HG03175 (cell line): Measurements from ENCODE around the gene DYNLL2.
"Not testable (repeated sequence)": the region's sequence is repeated elsewhere in the genome, so short reads cannot be mapped to it uniquely, and the experiment has no call there.

Source experiments
- ATAC-seq: cut with Tn5 transposase; IDR thresholded peaks from one replicate; pipeline ENCODE4 v1.9.1; 2021; ENCODE audit warnings: mild to moderate bottlenecking, moderate library complexity; ENCODE audit not compliant: unreplicated experiment

DYNLL2 gene

GRCh38 chr17:58097384-58098088, 14.3 kb downstream of the DYNLL2 start:
- no peak for ATAC-seq

- ATAC-seq, result no peak
Measured at GRCh38 chr17:58100506-58100905, 17.3 kb downstream of the DYNLL2 start.

DNA sequence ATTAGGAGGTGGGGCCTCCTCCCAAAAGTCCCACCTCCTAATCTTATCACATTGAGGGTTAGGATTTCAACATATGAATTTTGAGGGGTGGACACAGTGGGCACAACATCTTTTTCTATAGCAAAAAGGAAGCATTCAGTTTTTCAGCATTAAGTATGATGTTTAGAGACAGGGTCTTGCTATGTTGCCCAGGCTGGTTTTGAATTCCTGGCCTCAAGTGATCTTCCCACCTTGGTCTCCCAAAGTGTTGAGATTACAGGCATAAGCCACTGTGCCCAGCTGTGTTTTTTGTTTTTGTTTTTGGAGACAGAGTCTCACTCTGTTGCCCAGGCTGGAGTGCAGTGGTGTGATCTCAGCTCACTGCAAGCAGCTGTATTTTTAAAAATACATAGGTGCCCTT, 18.7 kb downstream of the DYNLL2 start:
- not testable (repeated sequence) for ATAC-seq

DNA sequence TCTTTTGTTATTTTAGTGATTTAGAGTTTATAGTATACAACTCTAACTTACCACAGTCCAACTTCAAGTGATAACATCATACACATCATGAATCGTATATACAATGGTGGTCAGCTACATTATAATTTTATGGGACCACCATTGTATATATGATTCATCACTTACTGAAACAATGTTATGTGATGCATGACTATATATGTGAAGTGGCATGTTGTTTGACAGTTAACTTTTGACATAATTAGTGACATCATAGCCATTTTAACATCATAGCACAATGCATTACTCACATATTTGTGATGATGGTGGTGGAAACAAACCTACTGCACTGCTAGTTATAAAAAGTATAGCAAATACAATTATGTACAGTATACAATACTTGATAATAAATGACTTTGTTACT, 21.9 kb downstream of the DYNLL2 start:
- ATAC-seq, result no peak

- ATAC-seq, result no peak
Measured at GRCh38 chr17:58107306-58107705, 24.1 kb downstream of the DYNLL2 start.

GRCh38 chr17:58109197-58109596, 26.0 kb downstream of the DYNLL2 start:
- no peak for ATAC-seq

DNA sequence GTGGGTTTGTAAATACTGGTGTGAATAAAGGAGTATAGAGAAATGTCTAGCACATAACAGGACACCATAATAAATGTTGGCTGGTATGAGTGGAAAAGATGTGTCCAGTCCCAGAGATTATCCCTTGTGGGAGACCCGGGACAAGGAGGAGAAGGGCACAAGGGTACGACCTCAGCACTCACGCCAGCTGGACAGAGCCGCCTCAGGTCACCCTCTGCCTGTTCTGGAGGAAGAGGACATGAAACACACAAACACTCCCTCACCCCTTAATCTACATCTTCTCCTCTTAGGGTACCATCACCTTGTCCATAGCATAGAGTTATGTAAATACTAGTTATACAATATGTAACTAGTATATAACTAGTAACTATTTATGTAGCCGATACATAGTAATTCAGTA, 26.8 kb downstream of the DYNLL2 start:
- ATAC-seq, result no peak

GRCh38 chr17:58111676-58112075, 28.5 kb downstream of the DYNLL2 start:
- no peak for ATAC-seq

DNA sequence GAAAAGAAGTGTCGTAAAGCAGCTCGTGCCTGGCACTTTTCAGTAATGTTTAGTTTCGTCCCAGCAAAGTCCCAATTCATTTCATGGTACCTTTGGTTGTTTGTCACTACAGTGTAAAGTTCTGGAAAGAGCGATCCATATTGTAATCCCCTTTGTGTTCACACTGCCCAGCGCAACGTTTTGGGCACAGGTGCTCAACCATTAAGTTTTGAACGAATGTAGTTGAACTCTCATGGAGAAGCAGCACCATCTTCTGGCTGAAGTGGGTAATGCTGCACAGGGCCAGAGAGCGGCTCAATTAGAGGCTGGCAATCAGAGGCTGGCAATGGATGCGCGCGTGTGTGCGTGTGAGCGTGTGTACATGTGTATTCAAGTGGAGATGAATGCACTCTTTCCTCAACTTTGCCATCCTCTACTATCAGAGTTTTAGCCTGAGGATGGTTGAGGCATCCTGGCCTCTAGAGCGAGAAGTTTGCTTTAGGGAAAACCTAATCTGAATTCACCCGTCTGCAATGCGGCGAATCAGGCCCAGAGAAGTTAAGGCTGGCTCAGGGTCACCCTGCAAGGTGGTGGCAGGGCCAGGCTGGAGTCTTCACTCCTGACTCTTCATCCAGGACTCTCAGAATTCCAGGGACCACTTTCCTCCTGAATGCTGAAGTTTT, 29.9 kb downstream of the DYNLL2 start:
- ATAC-seq, result no peak

- no peak for ATAC-seq
Measured at GRCh38 chr17:58113947-58114346, 30.7 kb downstream of the DYNLL2 start.

DNA sequence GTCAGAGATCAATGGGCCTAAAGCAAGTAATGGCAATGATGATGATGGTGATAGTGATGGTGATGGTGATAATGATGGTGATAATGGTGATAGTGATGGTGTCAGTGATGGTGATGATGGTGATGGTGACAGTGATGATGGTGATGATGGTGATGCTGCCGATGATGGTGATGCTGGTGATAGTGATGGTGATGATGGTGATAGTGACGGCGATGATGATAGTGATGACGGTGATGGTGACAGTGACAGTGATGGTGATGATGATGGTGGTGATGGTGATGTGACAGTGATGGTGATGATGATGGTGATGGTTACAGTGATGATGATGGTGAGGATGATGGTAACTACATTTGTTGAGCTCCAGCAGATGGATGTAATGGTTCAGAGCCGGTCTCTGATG, 34.2 kb downstream of the DYNLL2 start:
- no peak for ATAC-seq

DNA sequence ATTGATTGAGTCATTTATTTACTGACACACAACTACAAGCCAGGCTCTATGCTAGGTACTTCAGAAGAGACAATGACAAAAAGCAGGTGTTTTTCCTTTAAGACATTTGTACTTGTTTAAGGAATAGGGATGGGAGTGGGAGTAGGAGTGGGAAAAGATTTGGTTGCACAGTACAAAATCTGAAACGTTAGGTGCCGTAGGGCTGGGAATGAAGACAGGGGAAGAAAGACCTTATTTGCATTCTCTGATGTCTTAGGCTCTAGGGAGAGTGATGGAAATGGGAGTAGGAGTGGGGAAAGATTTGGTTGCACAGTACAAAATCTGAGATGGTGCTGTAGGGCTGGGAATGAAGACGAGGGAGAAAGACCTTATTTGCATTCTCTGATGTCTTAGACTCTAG, 36.3 kb downstream of the DYNLL2 start:
- ATAC-seq, result no peak

GRCh38 chr17:58120195-58120822, 37.1 kb downstream of the DYNLL2 start:
- ATAC-seq, result no peak

- ATAC-seq, result no peak
Measured at GRCh38 chr17:58121925-58122324, 38.7 kb downstream of the DYNLL2 start.

- ATAC-seq, result no peak
Measured at GRCh38 chr17:58127846-58128245, 44.6 kb downstream of the DYNLL2 start.

- not testable (repeated sequence) for ATAC-seq
Measured at GRCh38 chr17:58132697-58133096, 49.5 kb downstream of the DYNLL2 start.

DNA sequence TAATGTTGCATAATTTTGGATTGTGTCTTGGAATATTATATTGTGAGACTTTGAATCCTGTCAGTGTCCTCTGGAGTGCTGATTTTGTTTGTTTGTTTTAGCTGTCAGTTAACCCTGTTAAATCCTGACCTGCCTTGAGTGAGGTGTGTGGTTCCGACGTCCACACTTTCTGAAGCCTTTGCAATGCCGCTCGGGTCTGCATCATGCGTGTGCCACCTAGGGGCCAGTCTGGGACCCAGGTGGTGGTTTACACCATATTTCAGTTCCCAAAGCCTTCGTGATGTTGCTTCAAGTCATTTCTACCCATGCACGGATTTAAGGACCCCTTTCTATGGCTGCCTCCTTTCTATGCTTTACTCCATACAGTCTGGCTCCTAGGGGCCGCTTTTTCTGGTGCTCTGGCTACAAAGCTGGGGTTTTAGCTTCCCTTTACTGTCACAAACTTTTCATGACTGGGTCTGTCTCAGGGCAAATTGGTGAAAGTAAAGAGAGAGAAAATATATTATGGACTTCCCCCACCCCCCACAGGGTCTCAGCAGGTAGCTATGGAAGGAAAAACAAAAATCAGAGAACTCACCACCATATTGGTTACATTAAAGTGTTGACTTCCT, 53.6 kb downstream of the DYNLL2 start:
- ATAC-seq, result no peak

DNA sequence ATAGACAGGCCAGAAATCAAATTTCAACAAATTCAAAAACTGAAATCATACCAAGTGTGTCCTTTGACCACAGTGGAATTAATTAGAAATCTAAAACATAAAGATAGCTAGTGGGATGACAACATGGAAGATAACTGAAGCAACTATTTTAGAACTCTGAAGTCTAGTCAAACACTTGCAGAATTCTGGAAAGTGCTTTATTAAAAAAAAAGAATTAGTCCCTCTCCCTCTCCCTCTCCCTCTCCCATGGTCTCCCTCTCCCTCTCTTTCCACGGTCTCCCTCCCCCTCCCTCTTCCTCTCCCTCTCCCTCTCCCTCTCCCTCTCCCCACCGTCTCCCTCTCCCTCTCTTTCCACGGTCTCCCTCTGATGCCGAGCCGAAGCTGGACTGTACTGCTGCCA, 58.3 kb downstream of the DYNLL2 start:
- ATAC-seq, result no peak

- not testable (repeated sequence) for ATAC-seq
Measured at GRCh38 chr17:58143335-58143734, 60.1 kb downstream of the DYNLL2 start.

GRCh38 chr17:58144801-58145200, 61.6 kb downstream of the DYNLL2 start:
- no peak for ATAC-seq
